Activated CD8-positive, alpha-beta T cell treated with anti-CD3 and anti-CD28 coated beads for 36 hours (primary cell): ENCODE measurements around the gene SEPTIN1. TPM values are rescaled to one million over a fixed set of nuclear protein-coding genes. Genes with fewer than 3 reads are reported as not detected.
"Not testable (repeated sequence)": the region's sequence is repeated elsewhere in the genome, so short reads cannot be mapped to it uniquely, and the experiment has no call there.

Source experiments
- ATAC-seq: fragments of 200-7000 bp; cut with Tn5 transposase; one replicate; pipeline ENCODE4 v1.10.0; 2021; ENCODE audit warnings: mild to moderate bottlenecking, moderate library complexity
- CTCF ChIA-PET: fragments of 350-600 bp; sonication (Branson Sonifier 250); formaldehyde crosslinking; loops from one replicate; lab custom pipeline; 2021; ENCODE audit warnings: antibody characterized with exemption; lab: Charles Lee
- POLR2A ChIA-PET: fragments of 350-600 bp; sonication (Branson Sonifier 250); formaldehyde crosslinking; loops from one replicate; lab custom pipeline; 2021; ENCODE audit warnings: antibody characterized with exemption; lab: Charles Lee
- DNase-seq: peaks from one replicate; pipeline ENCODE4 v3.0.0-alpha.2; 2020
- H3K27ac Mint-ChIP-seq: one replicate; pipeline ENCODE4 v1.8.0; 2021; ENCODE audit warnings: mild to moderate bottlenecking, mixed read lengths
- H3K27me3 Mint-ChIP-seq: one replicate; pipeline ENCODE4 v1.8.0; 2021; ENCODE audit warnings: mixed read lengths
- H3K36me3 Mint-ChIP-seq: one replicate; pipeline ENCODE4 v1.8.0; 2021; ENCODE audit warnings: low read depth, mixed read lengths
- H3K4me1 Mint-ChIP-seq: one replicate; pipeline ENCODE4 v1.8.0; 2021; ENCODE audit warnings: low read depth, mixed read lengths
- H3K4me3 Mint-ChIP-seq: one replicate; pipeline ENCODE4 v1.8.0; 2021; ENCODE audit warnings: mild to moderate bottlenecking, moderate library complexity, mixed read lengths
- H3K9me3 Mint-ChIP-seq: one replicate; pipeline ENCODE4 v1.8.0; 2021; ENCODE audit warnings: mixed read lengths
- intact Hi-C: fragments of 100-400 bp; cut with micrococcal nuclease; formaldehyde crosslinking; loops from one replicate; pipeline ENCODE4 v1.10.0; 2022
- total RNA-seq, 2 experiments: library from RNA; stranded (reverse); gene quantifications; one replicate each; pipeline ENCODE4 v1.2.3, GENCODE V29; 2021
- TF ChIP-seq, protein P1 (sequence below): fragments of 200-600 bp; IDR thresholded peaks from one replicate; pipeline ENCODE4 v1.8.0; 2022; ENCODE audit warnings: antibody characterized with exemption, mild to moderate bottlenecking

Gene SEPTIN1
- total RNA-seq, 2 experiments from 2014 or later = 163 to 169 TPM

GRCh38 chr16:30335598-30336474 is 46.5 kb downstream of the SEPTIN1 start:
- ATAC-seq (peak; percentile 17), DNase-seq (peak; percentile 61)
- ChIA-PET CTCF (interaction anchor here (1.3 to 2.6 kb wide), 4 partner anchors 32 to 280 kb away, joined by 3 to 8 read pairs (median 4); no protein-coding TSS in a partner anchor), POLR2A (interaction anchor here (0.6 to 1.9 kb wide), 8 partner anchors 15 to 473 kb away, joined by 3 to 6 read pairs (median 3); partner anchors contain the start of genes CD2BP2, CDIPT and ZNF747)
- Mint-ChIP-seq H3K27ac (peak overlapping the region; percentile 73), H3K27me3 (no peaks in the 10 kb centered on the region), H3K9me3 (no peaks in the 10 kb centered on the region), H3K4me1 (peaks cover 23% of the 10 kb centered on the region), H3K36me3 (peaks cover 2% of the 10 kb centered on the region), H3K4me3 (peak overlapping the region; percentile 79)
- intact Hi-C loops = no loop called here
- TF ChIP-seq, protein P1, sequence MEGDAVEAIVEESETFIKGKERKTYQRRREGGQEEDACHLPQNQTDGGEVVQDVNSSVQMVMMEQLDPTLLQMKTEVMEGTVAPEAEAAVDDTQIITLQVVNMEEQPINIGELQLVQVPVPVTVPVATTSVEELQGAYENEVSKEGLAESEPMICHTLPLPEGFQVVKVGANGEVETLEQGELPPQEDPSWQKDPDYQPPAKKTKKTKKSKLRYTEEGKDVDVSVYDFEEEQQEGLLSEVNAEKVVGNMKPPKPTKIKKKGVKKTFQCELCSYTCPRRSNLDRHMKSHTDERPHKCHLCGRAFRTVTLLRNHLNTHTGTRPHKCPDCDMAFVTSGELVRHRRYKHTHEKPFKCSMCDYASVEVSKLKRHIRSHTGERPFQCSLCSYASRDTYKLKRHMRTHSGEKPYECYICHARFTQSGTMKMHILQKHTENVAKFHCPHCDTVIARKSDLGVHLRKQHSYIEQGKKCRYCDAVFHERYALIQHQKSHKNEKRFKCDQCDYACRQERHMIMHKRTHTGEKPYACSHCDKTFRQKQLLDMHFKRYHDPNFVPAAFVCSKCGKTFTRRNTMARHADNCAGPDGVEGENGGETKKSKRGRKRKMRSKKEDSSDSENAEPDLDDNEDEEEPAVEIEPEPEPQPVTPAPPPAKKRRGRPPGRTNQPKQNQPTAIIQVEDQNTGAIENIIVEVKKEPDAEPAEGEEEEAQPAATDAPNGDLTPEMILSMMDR = no peak

GRCh38 chr16:30335028-30335597 is 47.2 kb downstream of the SEPTIN1 start:
- H3K9me3 Mint-ChIP-seq, intact Hi-C loops, H3K27me3 Mint-ChIP-seq, H3K36me3 Mint-ChIP-seq: not testable (repeated sequence)
- Mint-ChIP-seq H3K27ac (peak overlapping the region; percentile 83), H3K4me3 (peak overlapping the region; percentile 79), H3K4me1 (peaks cover 22% of the 10 kb centered on the region)
- ATAC-seq = peak; percentile 81
- CTCF ChIA-PET = interaction anchor here (1.3 to 2.6 kb wide), 4 partner anchors 33 to 280 kb away, joined by 3 to 8 read pairs (median 4); no protein-coding TSS in a partner anchor
- DNase-seq = peak; percentile 86
- POLR2A ChIA-PET = interaction anchor here (0.6 to 1.9 kb wide), 6 partner anchors 15 to 200 kb away, joined by 3 to 6 read pairs (median 4); partner anchors contain the start of genes CD2BP2 and ZNF747

- H3K27ac Mint-ChIP-seq = peak overlapping the region; percentile 94
- H3K36me3 Mint-ChIP-seq, H3K27me3 Mint-ChIP-seq, H3K9me3 Mint-ChIP-seq, intact Hi-C loops: not testable (repeated sequence)
- peak overlapping the region; percentile 99 for H3K4me3 Mint-ChIP-seq
- peaks cover 19% of the 10 kb centered on the region for H3K4me1 Mint-ChIP-seq
- peak; percentile 91 for ATAC-seq
- CTCF ChIA-PET = interaction anchor here (1.3 to 2.6 kb wide), 2 partner anchors 75 to 281 kb away, joined by 3 to 8 read pairs; no protein-coding TSS in a partner anchor
- POLR2A ChIA-PET = interaction anchor here (0.6 to 1.9 kb wide), 2 partner anchors 21 to 23 kb away, joined by 3 to 4 read pairs; partner anchors contain the start of gene CD2BP2
- DNase-seq = peak; percentile 88
Measured at GRCh38 chr16:30334473-30334989, 47.8 kb downstream of the SEPTIN1 start.

Other genes starting within 250 kb of the SEPTIN1 start
- gene CORO1A, start 199.0 kb downstream of the SEPTIN1 start, total RNA-seq = 1,000 to 10,000 TPM; 1,130 to 1,151 TPM
- 100 to 1,000 TPM; 248 to 254 TPM for gene BOLA2B, start 188.9 kb downstream of the SEPTIN1 start, total RNA-seq
- gene SLX1A, start 188.7 kb downstream of the SEPTIN1 start, total RNA-seq = 100 to 1,000 TPM; 116 to 129 TPM
- gene SULT1A3, start 183.3 kb downstream of the SEPTIN1 start, total RNA-seq = 10 to 100 TPM; 14.8 to 18.0 TPM
- 10 to 100 TPM; 14.7 to 20.7 TPM for gene NPIPB13, start 134.1 kb downstream of the SEPTIN1 start, total RNA-seq
- gene CD2BP2, start 27.3 kb downstream of the SEPTIN1 start, total RNA-seq = 10 to 100 TPM; 43.8 to 44.5 TPM
- 10 to 100 TPM; 39.7 to 41.3 TPM for gene TBC1D10B, start 12.1 kb downstream of the SEPTIN1 start, total RNA-seq
- gene MYL11, start 7.8 kb downstream of the SEPTIN1 start, total RNA-seq = 1 to 10 TPM in 1 of 2 experiments, under 1 TPM in 1; 0.87 to 1.2 TPM
- 10 to 100 TPM; 10.4 to 10.9 TPM for gene ZNF48, start 12.9 kb upstream of the SEPTIN1 start, total RNA-seq
- 1 to 10 TPM; 5.4 to 6.6 TPM for gene ZNF771, start 25.0 kb upstream of the SEPTIN1 start, total RNA-seq
- 100 to 1,000 TPM in 1 of 2 experiments, 10 to 100 TPM in 1; 98.4 to 105 TPM for gene DCTPP1, start 47.5 kb upstream of the SEPTIN1 start, total RNA-seq
- gene SEPHS2, start 63.3 kb upstream of the SEPTIN1 start, total RNA-seq = 10 to 100 TPM; 51.8 to 54.0 TPM
- 100 to 1,000 TPM; 274 to 285 TPM for gene ITGAL, start 90.2 kb upstream of the SEPTIN1 start, total RNA-seq
- gene ZNF768, start 144.0 kb upstream of the SEPTIN1 start, total RNA-seq = 1 to 10 TPM; 8.3 to 9.2 TPM
- gene ZNF747, start 152.3 kb upstream of the SEPTIN1 start, total RNA-seq = 1 to 10 TPM; 6.7 to 7.9 TPM
- gene ZNF764, start 175.8 kb upstream of the SEPTIN1 start, total RNA-seq = 10 to 100 TPM in 1 of 2 experiments, 1 to 10 TPM in 1; 9.7 to 10.4 TPM
- 1 to 10 TPM; 4.7 to 5.5 TPM for gene ZNF688, start 189.2 kb upstream of the SEPTIN1 start, total RNA-seq
- 10 to 100 TPM in 1 of 2 experiments, 1 to 10 TPM in 1; 8.8 to 10.3 TPM for gene ZNF785, start 203.1 kb upstream of the SEPTIN1 start, total RNA-seq
- gene ZNF689, start 227.8 kb upstream of the SEPTIN1 start, total RNA-seq = 10 to 100 TPM in 1 of 2 experiments, 1 to 10 TPM in 1; 9.8 to 11.3 TPM